HL-60/S4 treated with retinoic acid at 250 ng/mL for 4 days and 3 days (cell line): ENCODE data around the gene PAPSS2.
"Not testable (repeated sequence)": the region's sequence is repeated elsewhere in the genome, so short reads cannot be mapped to it uniquely, and the experiment has no call there.

ENCODE experiments used
- in situ Hi-C: fragments of 300-500 bp; cut with MboI; formaldehyde crosslinking; loops from 2 replicates; pipeline ENCODE4 v1.7.0; 2022; ENCODE audit warnings: low sequenced_read_pairs

PAPSS2 gene

GRCh38 chr10:87742992-87743610 is 83.4 kb downstream of the PAPSS2 start:
- in situ Hi-C loops: not testable (repeated sequence)

GRCh38 chr10:87744606-87745005 is 84.9 kb downstream of the PAPSS2 start:
- in situ Hi-C loops: no loop called here

- in situ Hi-C loops: no loop called here
Measured at GRCh38 chr10:87746911-87747310, 87.2 kb downstream of the PAPSS2 start.

GRCh38 chr10:87748244-87748643 is 88.6 kb downstream of the PAPSS2 start:
- in situ Hi-C loops: not testable (repeated sequence)

- in situ Hi-C loops: loop anchor here (25.0 kb wide), 1 partner anchor 213 kb away; no protein-coding TSS in a partner anchor
Measured at GRCh38 chr10:87750001-87750671, 90.5 kb downstream of the PAPSS2 start.

- in situ Hi-C loops: loop anchor here (25.0 kb wide), 1 partner anchor 214 kb away; no protein-coding TSS in a partner anchor
Measured at GRCh38 chr10:87750817-87751216, 91.1 kb downstream of the PAPSS2 start.

- in situ Hi-C loops: loop anchor here (25.0 kb wide), 1 partner anchor 214 kb away; no protein-coding TSS in a partner anchor
Measured at GRCh38 chr10:87751274-87751673, 91.6 kb downstream of the PAPSS2 start.

GRCh38 chr10:87752566-87752965 is 92.9 kb downstream of the PAPSS2 start:
- in situ Hi-C loops: loop anchor here (25.0 kb wide), 1 partner anchor 215 kb away; no protein-coding TSS in a partner anchor

- in situ Hi-C loops: loop anchor here (25.0 kb wide), 1 partner anchor 217 kb away; no protein-coding TSS in a partner anchor
Measured at GRCh38 chr10:87753995-87754866, 94.6 kb downstream of the PAPSS2 start.

GRCh38 chr10:87757685-87758084 is 98.0 kb downstream of the PAPSS2 start:
- in situ Hi-C loops: loop anchor here (25.0 kb wide), 1 partner anchor 220 kb away; no protein-coding TSS in a partner anchor

- in situ Hi-C loops: loop anchor here (25.0 kb wide), 1 partner anchor 222 kb away; no protein-coding TSS in a partner anchor
Measured at GRCh38 chr10:87759551-87759950, 99.9 kb downstream of the PAPSS2 start.

- in situ Hi-C loops: loop anchor here (25.0 kb wide), 1 partner anchor 223 kb away; no protein-coding TSS in a partner anchor
Measured at GRCh38 chr10:87760195-87760905, 100.7 kb downstream of the PAPSS2 start.

GRCh38 chr10:87761153-87761552 is 101.5 kb downstream of the PAPSS2 start:
- in situ Hi-C loops: loop anchor here (25.0 kb wide), 1 partner anchor 224 kb away; no protein-coding TSS in a partner anchor

GRCh38 chr10:87761892-87762291 is 102.2 kb downstream of the PAPSS2 start:
- in situ Hi-C loops: loop anchor here (25.0 kb wide), 1 partner anchor 225 kb away; no protein-coding TSS in a partner anchor

GRCh38 chr10:87763086-87763861 is 103.6 kb downstream of the PAPSS2 start:
- in situ Hi-C loops: loop anchor here (25.0 kb wide), 1 partner anchor 226 kb away; no protein-coding TSS in a partner anchor

GRCh38 chr10:87764072-87764934 is 104.6 kb downstream of the PAPSS2 start:
- in situ Hi-C loops: loop anchor here (25.0 kb wide), 1 partner anchor 227 kb away; no protein-coding TSS in a partner anchor

- in situ Hi-C loops: loop anchor here (25.0 kb wide), 1 partner anchor 229 kb away; no protein-coding TSS in a partner anchor
Measured at GRCh38 chr10:87765666-87766376, 106.1 kb downstream of the PAPSS2 start.

- in situ Hi-C loops: loop anchor here (25.0 kb wide), 1 partner anchor 230 kb away; no protein-coding TSS in a partner anchor
Measured at GRCh38 chr10:87767253-87767652, 107.6 kb downstream of the PAPSS2 start.
